HEK293 (cell line): ENCODE results near the gene MBOAT2.

ENCODE experiments used
- GLI2 ChIP-seq: fragments of 450-650 bp; formaldehyde crosslinking; IDR thresholded peaks from 2 replicates; pipeline ENCODE4; 2017; ENCODE audit warnings: missing biosample characterization, missing genetic modification characterization, low read depth, borderline replicate concordance
- RBAK ChIP-seq: fragments of 450-650 bp; formaldehyde crosslinking; IDR thresholded peaks from 2 replicates; pipeline ENCODE4 v1.5.1; 2016; ENCODE audit warnings: missing biosample characterization, missing genetic modification characterization
- SCRT2 ChIP-seq: fragments of 450-650 bp; formaldehyde crosslinking; IDR thresholded peaks from 2 replicates; pipeline ENCODE4 v1.5.1; 2016; ENCODE audit warnings: missing biosample characterization, missing genetic modification characterization
- SETDB1 ChIP-seq: IDR thresholded peaks from one replicate; pipeline ENCODE4 v1.6.1; 2017; ENCODE audit warnings: mild to moderate bottlenecking, low read length, moderate library complexity, mixed read lengths; ENCODE audit not compliant: insufficient read length
- SP7 ChIP-seq: fragments of 450-650 bp; formaldehyde crosslinking; IDR thresholded peaks from 2 replicates; pipeline ENCODE4 v1.5.1; 2016; ENCODE audit warnings: missing biosample characterization, missing genetic modification characterization
- WT1 ChIP-seq: fragments of 450-650 bp; formaldehyde crosslinking; IDR thresholded peaks from 2 replicates; pipeline ENCODE4 v1.5.1; 2016; ENCODE audit warnings: missing biosample characterization, missing genetic modification characterization
- ZBTB20 ChIP-seq: fragments of 450-650 bp; formaldehyde crosslinking; IDR thresholded peaks from 2 replicates; pipeline ENCODE4 v1.5.1; 2016; ENCODE audit warnings: missing biosample characterization, missing genetic modification characterization
- ZEB2 ChIP-seq: fragments of 450-650 bp; formaldehyde crosslinking; IDR thresholded peaks from 2 replicates; pipeline ENCODE4 v1.5.1; 2016; ENCODE audit warnings: missing biosample characterization, missing genetic modification characterization
- ZFP41 ChIP-seq: fragments of 450-650 bp; formaldehyde crosslinking; IDR thresholded peaks from 2 replicates; pipeline ENCODE4 v1.5.1; 2016; ENCODE audit warnings: missing biosample characterization, missing genetic modification characterization, borderline replicate concordance
- ZNF146 ChIP-seq: fragments of 450-650 bp; formaldehyde crosslinking; IDR thresholded peaks from 2 replicates; pipeline ENCODE4 v1.5.1; 2016; ENCODE audit warnings: missing biosample characterization, missing genetic modification characterization
- ZNF184 ChIP-seq: fragments of 450-650 bp; IDR thresholded peaks from 2 replicates; pipeline ENCODE4 v1.5.1; 2018; ENCODE audit warnings: missing biosample characterization, mild to moderate bottlenecking, missing genetic modification characterization
- ZNF394 ChIP-seq: fragments of 450-650 bp; formaldehyde crosslinking; IDR thresholded peaks from 2 replicates; pipeline ENCODE4 v1.5.1; 2016; ENCODE audit warnings: missing biosample characterization, missing genetic modification characterization, mild to moderate bottlenecking, moderate library complexity, borderline replicate concordance
- ZNF426 ChIP-seq: fragments of 450-650 bp; formaldehyde crosslinking; IDR thresholded peaks from 2 replicates; pipeline ENCODE4 v1.5.1; 2017; ENCODE audit warnings: missing biosample characterization, missing genetic modification characterization, mild to moderate bottlenecking, inconsistent platforms, moderate library complexity
- ZNF433 ChIP-seq: fragments of 450-650 bp; formaldehyde crosslinking; IDR thresholded peaks from 2 replicates; pipeline ENCODE4 v1.5.1; 2016; ENCODE audit warnings: missing biosample characterization, missing genetic modification characterization, low read depth
- ZNF473 ChIP-seq: fragments of 450-650 bp; formaldehyde crosslinking; IDR thresholded peaks from 2 replicates; pipeline ENCODE4 v1.5.1; 2017; ENCODE audit warnings: missing biosample characterization, missing genetic modification characterization
- ZNF548 ChIP-seq: fragments of 450-650 bp; formaldehyde crosslinking; IDR thresholded peaks from 2 replicates; pipeline ENCODE4 v1.5.1; 2016; ENCODE audit warnings: missing biosample characterization, missing genetic modification characterization
- ZNF621 ChIP-seq: fragments of 450-650 bp; formaldehyde crosslinking; IDR thresholded peaks from 2 replicates; pipeline ENCODE4 v1.5.1; 2017; ENCODE audit warnings: missing biosample characterization, missing genetic modification characterization
- ZNF629 ChIP-seq: fragments of 450-650 bp; formaldehyde crosslinking; IDR thresholded peaks from 2 replicates; pipeline ENCODE4 v1.5.1; 2017; ENCODE audit warnings: missing biosample characterization, missing genetic modification characterization
- ZNF660 ChIP-seq: fragments of 450-650 bp; IDR thresholded peaks from 2 replicates; pipeline ENCODE4 v1.5.1; 2018; ENCODE audit warnings: missing biosample characterization, mild to moderate bottlenecking, missing genetic modification characterization
- ZNF670 ChIP-seq: fragments of 450-650 bp; formaldehyde crosslinking; IDR thresholded peaks from 2 replicates; pipeline ENCODE4 v1.5.1; 2016; ENCODE audit warnings: missing biosample characterization, missing genetic modification characterization, low read depth
- ZNF791 ChIP-seq: fragments of 450-650 bp; formaldehyde crosslinking; IDR thresholded peaks from 2 replicates; pipeline ENCODE4 v1.5.1; 2016; ENCODE audit warnings: missing biosample characterization, missing genetic modification characterization
- ZNF843 ChIP-seq: fragments of 450-650 bp; formaldehyde crosslinking; IDR thresholded peaks from 2 replicates; pipeline ENCODE4 v1.5.1; 2016; ENCODE audit warnings: missing biosample characterization, missing genetic modification characterization
- TF ChIP-seq, protein P1 (sequence below): fragments of 450-650 bp; formaldehyde crosslinking; IDR thresholded peaks from 2 replicates; pipeline ENCODE4 v1.5.1; 2016; ENCODE audit warnings: missing biosample characterization, missing genetic modification characterization
- TF ChIP-seq, protein P2 (sequence below): fragments of 450-650 bp; formaldehyde crosslinking; IDR thresholded peaks from 2 replicates; pipeline ENCODE4 v1.5.1; 2017; ENCODE audit warnings: missing biosample characterization, missing genetic modification characterization
- TF ChIP-seq, protein P3 (sequence below): fragments of 450-650 bp; formaldehyde crosslinking; conservative IDR thresholded peaks from 2 replicates; pipeline ENCODE4 v1.5.1; 2016; ENCODE audit warnings: low read depth, missing biosample characterization, missing genetic modification characterization
- TF ChIP-seq, protein P4 (sequence below): fragments of 450-650 bp; formaldehyde crosslinking; IDR thresholded peaks from 2 replicates; pipeline ENCODE4 v1.5.1; 2016; ENCODE audit warnings: missing biosample characterization, missing genetic modification characterization
- TF ChIP-seq, protein P5 (sequence below): fragments of 450-650 bp; formaldehyde crosslinking; IDR thresholded peaks from 2 replicates; pipeline ENCODE4 v1.5.1; 2016; ENCODE audit warnings: missing biosample characterization, missing genetic modification characterization
- TF ChIP-seq, protein P6 (sequence below): fragments of 450-650 bp; formaldehyde crosslinking; IDR thresholded peaks from 2 replicates; pipeline ENCODE4 v1.5.1; 2017; ENCODE audit warnings: missing biosample characterization, mild to moderate bottlenecking, missing genetic modification characterization, moderate library complexity

The MBOAT2 gene

DNA sequence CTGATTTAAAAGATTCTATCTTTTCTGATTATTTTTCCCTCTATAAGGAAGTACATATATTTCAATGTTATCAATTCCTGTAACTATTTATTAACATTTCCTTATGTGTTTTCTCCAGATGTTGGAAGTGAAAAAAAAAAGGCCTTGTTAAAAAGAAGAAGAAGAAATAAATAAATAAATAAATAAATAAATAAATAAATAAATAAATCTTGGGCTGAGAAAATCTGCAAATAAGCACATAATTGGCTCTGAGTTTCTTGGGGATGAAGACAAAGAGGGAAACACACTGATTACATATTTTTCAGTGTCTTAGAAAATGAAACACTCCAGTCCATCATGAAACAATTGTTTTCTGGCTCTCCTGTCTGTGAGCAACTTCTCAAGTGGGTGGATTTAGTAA lies 21.1 kb upstream of the MBOAT2 start (continued):
- TF ChIP-seq, protein P1, sequence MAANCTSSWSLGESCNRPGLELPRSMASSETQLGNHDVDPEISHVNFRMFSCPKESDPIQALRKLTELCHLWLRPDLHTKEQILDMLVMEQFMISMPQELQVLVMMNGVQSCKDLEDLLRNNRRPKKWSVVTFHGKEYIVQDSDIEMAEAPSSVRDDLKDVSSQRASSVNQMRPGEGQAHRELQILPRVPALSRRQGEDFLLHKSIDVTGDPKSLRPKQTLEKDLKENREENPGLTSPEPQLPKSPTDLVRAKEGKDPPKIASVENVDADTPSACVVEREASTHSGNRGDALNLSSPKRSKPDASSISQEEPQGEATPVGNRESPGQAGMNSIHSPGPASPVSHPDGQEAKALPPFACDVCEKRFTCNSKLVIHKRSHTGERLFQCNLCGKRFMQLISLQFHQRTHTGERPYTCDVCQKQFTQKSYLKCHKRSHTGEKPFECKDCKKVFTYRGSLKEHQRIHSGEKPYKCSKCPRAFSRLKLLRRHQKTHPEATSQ: no peak
- TF ChIP-seq WT1 (tag by site-specific recombination) (no peak), ZNF629 (tag by site-specific recombination) (peak; percentile 54), ZNF433 (tag by site-specific recombination) (peak; percentile 46; the same call in 1 of the 2 replicates), ZNF791 (tag by site-specific recombination) (no peak), ZFP41 (tag by site-specific recombination) (no peak), ZNF843 (no peak), ZNF426 (tag by site-specific recombination) (peak; percentile 84), ZNF670 (tag by site-specific recombination) (no peak), ZBTB20 (tag by site-specific recombination) (no peak), ZEB2 (tag by site-specific recombination) (no peak), RBAK (tag by site-specific recombination) (no peak), ZNF473 (tag by site-specific recombination) (no peak), SCRT2 (no peak), SETDB1 (no peak), ZNF184 (no peak), ZNF394 (tag by site-specific recombination) (peak; percentile 89; the same call in 1 of the 2 replicates), ZNF660 (no peak), GLI2 (no peak), ZNF146 (tag by site-specific recombination) (no peak), ZNF621 (no peak), ZNF548 (no peak), SP7 (no peak)
- TF ChIP-seq, protein P2, sequence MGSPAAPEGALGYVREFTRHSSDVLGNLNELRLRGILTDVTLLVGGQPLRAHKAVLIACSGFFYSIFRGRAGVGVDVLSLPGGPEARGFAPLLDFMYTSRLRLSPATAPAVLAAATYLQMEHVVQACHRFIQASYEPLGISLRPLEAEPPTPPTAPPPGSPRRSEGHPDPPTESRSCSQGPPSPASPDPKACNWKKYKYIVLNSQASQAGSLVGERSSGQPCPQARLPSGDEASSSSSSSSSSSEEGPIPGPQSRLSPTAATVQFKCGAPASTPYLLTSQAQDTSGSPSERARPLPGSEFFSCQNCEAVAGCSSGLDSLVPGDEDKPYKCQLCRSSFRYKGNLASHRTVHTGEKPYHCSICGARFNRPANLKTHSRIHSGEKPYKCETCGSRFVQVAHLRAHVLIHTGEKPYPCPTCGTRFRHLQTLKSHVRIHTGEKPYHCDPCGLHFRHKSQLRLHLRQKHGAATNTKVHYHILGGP (tag by site-specific recombination): no peak
- TF ChIP-seq, protein P3, sequence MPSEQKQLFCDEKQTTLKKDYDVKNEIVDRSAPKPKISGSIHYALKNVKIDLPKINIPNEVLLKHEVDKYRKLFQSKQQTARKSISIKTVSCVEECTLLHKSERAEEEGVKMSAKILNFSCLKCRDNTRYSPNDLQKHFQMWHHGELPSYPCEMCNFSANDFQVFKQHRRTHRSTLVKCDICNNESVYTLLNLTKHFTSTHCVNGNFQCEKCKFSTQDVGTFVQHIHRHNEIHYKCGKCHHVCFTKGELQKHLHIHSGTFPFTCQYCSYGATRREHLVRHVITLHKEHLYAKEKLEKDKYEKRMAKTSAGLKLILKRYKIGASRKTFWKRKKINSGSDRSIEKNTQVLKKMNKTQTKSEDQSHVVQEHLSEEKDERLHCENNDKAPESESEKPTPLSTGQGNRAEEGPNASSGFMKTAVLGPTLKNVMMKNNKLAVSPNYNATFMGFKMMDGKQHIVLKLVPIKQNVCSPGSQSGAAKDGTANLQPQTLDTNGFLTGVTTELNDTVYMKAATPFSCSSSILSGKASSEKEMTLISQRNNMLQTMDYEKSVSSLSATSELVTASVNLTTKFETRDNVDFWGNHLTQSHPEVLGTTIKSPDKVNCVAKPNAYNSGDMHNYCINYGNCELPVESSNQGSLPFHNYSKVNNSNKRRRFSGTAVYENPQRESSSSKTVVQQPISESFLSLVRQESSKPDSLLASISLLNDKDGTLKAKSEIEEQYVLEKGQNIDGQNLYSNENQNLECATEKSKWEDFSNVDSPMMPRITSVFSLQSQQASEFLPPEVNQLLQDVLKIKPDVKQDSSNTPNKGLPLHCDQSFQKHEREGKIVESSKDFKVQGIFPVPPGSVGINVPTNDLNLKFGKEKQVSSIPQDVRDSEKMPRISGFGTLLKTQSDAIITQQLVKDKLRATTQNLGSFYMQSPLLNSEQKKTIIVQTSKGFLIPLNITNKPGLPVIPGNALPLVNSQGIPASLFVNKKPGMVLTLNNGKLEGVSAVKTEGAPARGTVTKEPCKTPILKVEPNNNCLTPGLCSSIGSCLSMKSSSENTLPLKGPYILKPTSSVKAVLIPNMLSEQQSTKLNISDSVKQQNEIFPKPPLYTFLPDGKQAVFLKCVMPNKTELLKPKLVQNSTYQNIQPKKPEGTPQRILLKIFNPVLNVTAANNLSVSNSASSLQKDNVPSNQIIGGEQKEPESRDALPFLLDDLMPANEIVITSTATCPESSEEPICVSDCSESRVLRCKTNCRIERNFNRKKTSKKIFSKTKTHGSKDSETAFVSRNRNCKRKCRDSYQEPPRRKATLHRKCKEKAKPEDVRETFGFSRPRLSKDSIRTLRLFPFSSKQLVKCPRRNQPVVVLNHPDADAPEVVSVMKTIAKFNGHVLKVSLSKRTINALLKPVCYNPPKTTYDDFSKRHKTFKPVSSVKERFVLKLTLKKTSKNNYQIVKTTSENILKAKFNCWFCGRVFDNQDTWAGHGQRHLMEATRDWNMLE (tag by site-specific recombination): peak; percentile 82
- TF ChIP-seq, protein P4, sequence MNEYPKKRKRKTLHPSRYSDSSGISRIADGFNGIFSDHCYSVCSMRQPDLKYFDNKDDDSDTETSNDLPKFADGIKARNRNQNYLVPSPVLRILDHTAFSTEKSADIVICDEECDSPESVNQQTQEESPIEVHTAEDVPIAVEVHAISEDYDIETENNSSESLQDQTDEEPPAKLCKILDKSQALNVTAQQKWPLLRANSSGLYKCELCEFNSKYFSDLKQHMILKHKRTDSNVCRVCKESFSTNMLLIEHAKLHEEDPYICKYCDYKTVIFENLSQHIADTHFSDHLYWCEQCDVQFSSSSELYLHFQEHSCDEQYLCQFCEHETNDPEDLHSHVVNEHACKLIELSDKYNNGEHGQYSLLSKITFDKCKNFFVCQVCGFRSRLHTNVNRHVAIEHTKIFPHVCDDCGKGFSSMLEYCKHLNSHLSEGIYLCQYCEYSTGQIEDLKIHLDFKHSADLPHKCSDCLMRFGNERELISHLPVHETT: no peak
- TF ChIP-seq, protein P5, sequence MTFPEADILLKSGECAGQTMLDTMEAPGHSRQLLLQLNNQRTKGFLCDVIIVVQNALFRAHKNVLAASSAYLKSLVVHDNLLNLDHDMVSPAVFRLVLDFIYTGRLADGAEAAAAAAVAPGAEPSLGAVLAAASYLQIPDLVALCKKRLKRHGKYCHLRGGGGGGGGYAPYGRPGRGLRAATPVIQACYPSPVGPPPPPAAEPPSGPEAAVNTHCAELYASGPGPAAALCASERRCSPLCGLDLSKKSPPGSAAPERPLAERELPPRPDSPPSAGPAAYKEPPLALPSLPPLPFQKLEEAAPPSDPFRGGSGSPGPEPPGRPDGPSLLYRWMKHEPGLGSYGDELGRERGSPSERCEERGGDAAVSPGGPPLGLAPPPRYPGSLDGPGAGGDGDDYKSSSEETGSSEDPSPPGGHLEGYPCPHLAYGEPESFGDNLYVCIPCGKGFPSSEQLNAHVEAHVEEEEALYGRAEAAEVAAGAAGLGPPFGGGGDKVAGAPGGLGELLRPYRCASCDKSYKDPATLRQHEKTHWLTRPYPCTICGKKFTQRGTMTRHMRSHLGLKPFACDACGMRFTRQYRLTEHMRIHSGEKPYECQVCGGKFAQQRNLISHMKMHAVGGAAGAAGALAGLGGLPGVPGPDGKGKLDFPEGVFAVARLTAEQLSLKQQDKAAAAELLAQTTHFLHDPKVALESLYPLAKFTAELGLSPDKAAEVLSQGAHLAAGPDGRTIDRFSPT: no peak
- TF ChIP-seq, protein P6, sequence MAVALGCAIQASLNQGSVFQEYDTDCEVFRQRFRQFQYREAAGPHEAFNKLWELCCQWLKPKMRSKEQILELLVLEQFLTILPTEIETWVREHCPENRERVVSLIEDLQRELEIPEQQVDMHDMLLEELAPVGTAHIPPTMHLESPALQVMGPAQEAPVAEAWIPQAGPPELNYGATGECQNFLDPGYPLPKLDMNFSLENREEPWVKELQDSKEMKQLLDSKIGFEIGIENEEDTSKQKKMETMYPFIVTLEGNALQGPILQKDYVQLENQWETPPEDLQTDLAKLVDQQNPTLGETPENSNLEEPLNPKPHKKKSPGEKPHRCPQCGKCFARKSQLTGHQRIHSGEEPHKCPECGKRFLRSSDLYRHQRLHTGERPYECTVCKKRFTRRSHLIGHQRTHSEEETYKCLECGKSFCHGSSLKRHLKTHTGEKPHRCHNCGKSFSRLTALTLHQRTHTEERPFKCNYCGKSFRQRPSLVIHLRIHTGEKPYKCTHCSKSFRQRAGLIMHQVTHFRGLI (tag by site-specific recombination): no peak
